HG03095 (cell line): Measurements from ENCODE around the gene ZNF454.

ENCODE experiments used
- ATAC-seq: cut with Tn5 transposase; IDR thresholded peaks from one replicate; pipeline ENCODE4 v1.9.1; 2021; ENCODE audit warnings: moderate library complexity; ENCODE audit not compliant: unreplicated experiment

Gene ZNF454

DNA sequence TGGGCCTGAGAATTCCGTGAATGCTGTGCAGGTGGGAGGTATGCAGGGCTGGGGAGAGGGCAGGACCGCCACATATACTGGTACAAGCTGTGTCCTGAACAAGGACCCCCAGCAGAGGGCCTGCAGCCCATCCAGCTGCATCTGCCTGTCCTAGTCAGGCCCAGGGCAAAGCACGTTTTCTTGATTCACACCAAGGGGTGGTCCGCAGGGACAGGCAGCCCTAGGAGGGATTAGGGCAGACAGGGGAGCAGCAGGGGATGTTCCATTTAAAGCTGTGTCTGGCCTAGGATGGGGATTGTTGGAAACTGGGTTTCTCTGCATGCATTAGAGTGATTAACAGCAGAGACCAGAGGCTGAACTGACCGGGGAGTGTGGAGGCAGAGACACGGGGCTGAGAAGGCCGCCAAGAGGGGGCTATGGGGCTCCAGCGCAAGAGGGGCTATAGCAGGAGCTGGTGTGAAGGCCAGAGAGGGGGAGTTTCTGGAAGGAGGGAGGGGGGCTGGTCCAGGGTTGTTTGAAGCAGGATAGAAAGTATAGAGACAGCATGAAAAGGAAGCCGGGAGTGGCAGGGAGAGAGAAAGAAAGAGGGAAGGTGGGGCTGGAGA is 51.4 kb downstream of the ZNF454 start:
- no peak for ATAC-seq

DNA sequence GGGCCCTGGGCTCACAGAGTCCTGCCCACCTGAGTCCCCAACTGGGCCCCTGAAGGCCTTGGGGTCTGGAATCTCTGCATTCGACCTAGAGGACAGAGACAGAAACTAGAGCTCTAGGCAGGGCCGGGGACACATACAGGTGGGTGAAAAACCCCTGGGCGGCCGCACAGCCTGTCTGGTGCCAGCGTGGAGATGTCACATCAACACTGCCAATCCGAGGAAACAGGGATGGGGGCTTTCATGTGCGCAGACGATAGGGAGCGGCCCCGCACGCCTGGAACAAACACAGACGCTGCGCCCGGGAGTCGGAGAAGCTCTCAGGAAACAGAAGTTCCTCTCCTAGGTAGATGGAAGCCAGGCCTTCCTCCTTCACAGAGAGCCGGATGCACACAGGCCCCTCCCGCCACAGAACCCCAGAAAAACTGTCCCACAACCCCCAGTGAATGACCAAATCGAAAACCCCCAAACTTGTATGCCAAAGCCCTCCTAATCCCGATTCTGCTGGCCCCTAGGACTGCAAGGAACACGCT is 52.3 kb downstream of the ZNF454 start:
- no peak for ATAC-seq

DNA sequence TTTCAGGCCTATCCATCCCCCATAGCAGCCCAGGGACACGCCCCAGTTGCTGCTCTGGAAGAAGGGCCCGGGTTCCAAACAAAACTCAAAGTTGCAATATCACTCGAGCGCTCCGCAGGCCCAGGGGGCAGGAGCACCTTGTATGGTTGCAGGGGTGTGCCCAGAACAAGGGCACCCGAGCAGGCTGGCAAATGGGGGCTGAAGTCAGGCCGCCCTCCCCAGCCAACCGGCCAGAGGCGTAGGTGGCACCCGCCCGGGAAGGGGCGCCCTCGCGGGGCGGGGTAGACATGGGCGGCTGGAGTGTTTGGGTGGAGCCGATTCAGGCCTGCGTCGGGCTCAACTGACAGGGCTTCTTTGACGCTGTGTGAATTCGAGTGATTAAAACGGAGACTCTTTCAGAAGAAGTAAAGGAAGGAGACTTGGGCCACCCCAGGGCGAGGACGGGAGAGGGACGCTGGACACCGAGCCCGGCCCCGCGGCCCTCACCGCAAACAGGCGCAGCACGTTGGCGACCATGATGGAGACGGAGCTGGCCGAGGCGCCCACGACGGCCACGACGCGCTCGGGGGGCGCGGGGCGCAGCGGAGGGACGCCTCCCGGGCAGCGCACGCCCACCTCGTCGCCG is 53.1 kb downstream of the ZNF454 start:
- ATAC-seq = no peak

DNA sequence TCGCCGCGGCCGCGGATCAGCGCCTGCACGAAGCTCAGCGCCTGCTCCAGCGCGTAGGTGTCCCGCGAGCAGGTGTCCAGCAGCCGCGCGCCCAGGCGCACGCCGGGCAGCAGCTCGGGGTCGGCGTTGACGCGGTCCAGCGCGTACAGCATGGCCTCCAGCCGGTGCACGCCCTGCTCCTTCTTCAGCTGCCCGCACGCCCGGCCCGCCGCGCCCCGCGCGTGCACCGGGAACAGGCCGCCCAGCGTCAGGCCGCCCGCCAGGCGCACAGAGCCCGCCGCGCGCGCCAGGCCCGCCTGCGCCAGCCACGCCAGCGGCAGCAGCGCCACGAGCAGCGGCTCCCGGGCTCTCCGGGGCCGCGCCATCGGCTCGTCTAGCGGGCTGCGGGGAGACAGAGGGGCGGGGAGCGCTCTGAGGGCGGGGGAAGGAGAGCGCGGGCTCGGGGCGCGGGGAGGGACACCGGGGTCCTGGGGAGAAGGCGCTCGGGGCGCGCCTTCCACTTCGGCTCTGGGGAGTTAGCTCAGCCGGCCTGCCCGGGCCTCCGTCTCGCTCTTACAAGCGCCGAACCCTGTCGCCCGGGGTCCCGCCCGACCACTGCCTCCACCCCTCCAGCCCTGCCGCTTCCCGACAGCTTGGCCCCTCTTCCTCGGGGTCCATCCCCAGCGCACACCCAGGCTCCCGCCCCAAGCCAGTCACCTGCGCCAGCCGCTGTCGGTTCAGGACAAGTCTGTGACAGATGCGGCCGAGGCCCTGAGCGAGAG is 53.8 kb downstream of the ZNF454 start, which contains the start of gene GRM6:
Gene GRM6, minus strand, starts transcription at position 741 of the 761 bp plus-strand sequence. Its CDS starts 376 bp downstream, at position 365.
- ATAC-seq = no peak

DNA sequence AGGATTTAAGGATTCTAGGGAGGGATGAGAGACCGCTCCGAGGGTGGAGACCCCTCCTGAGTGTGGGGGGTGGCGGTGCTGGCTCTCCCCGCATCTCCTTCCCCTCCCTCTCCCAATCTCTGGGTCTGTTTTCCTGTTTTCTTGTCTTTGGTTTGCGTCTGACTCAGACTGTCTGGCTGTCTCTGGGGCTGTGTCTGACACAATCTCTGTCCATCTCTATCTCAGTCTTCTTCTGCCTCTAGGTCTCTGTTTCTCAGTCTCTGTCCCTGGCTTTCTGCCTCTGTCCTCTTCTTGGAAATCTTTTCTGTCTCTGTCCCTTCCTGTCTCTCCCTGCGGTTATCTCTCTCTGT is 54.3 kb downstream of the ZNF454 start:
- ATAC-seq = no peak

DNA sequence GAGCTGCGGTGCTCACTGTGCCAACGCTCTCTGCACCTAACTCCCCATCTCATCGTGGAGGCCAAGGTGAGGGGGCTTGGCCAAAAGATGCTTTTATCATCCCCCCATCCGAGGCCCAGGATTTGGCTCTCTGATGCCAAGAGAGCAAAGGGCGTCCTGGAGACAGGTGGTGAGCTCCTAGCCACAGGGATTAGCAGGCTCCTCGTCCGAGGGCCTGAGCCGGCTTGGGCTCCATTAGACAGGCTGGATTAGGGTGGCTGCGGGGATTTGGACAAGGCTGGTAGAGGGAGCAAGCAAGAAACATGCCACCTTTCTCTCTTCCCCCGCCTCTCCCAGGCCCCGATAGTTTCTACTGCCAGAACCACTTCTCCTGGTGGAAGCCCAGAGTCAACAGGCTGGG is 55.2 kb downstream of the ZNF454 start:
- ATAC-seq = no peak

DNA sequence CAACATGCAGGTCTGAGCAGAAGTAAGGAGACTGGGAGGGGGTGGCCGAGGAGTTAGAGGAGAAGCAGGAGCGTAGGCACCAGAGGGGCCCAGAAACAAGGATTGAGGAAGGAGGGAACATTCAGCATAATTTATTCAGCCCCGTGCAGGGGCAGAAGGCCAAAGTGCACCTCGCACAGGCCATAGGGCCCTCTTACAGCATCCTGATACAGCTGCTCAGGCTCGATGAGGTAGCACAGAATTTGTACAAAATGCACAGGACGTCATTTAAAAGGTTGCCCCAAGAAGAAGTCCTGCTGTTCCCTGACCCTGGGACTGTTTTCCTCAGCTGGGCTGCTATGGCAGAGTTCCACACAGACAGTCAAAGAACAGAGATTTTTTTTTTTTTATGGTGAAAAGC is 56.2 kb downstream of the ZNF454 start:
- ATAC-seq = no peak

DNA sequence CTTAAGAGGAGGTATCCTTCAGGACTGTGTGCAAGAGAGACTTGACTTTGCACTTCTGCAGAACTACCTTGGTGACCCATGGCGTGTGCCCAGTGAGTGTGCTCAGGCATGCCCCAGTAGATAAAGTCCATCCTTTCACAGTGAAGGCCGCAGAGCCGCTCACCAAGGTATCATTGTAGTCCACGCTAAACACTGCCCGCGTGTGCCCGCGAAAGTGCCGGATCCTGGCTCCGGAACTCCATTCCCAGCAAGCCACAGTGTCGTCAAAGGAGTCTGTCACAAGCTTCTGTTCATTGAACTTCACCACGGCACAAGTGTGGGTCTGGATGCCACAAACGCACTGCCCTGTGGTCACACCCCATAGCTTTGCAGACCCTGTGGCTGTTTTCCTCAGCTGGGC is 57.4 kb downstream of the ZNF454 start:
- no peak for ATAC-seq

DNA sequence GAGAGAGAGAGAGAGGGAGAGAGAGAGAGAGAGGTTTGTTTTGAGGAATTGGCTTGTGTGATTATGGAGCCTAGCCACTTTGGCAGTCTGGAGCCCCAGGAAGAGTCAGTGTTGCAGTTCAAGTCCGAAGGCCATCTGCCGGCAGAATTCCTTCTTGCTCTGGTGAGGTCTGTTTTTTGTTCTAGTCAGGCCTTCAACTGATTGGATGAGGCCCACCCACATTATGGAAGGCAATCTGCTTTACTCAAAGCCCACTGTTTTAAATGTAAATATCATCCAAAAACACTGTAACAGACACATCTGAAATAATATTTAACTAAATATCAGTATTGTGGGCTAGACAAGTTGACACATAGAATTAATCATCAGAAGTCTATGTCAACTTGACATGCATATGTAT is 65.6 kb downstream of the ZNF454 start:
- no peak for ATAC-seq

DNA sequence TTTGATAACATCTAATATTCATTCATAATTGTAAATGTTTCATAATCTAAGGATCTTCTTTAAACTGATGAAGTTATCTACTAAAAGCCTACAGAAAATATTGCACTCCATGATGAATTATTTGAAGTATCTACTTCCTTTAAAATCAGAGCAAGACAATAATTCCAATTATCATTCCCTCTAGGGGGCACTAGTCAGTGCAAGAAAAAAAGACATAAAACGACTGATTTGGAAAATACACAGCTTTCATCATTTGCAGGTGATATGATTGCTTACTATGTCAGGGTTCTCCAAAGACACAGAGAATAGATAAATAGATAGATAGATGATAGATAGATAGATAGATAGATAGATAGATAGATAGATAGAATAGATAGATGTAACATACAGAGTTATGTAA is 67.7 kb downstream of the ZNF454 start:
- no peak for ATAC-seq
